Fibroblast of skin of right quadriceps (primary cell): ENCODE results near the gene VCP.
A peak's percentile ranks its signal among the peaks of the same experiment; 100 is the strongest.

Experiments
- DNase-seq: peaks from one replicate; pipeline ENCODE4 v3.0.0-alpha.2; 2013

The VCP gene

DNA sequence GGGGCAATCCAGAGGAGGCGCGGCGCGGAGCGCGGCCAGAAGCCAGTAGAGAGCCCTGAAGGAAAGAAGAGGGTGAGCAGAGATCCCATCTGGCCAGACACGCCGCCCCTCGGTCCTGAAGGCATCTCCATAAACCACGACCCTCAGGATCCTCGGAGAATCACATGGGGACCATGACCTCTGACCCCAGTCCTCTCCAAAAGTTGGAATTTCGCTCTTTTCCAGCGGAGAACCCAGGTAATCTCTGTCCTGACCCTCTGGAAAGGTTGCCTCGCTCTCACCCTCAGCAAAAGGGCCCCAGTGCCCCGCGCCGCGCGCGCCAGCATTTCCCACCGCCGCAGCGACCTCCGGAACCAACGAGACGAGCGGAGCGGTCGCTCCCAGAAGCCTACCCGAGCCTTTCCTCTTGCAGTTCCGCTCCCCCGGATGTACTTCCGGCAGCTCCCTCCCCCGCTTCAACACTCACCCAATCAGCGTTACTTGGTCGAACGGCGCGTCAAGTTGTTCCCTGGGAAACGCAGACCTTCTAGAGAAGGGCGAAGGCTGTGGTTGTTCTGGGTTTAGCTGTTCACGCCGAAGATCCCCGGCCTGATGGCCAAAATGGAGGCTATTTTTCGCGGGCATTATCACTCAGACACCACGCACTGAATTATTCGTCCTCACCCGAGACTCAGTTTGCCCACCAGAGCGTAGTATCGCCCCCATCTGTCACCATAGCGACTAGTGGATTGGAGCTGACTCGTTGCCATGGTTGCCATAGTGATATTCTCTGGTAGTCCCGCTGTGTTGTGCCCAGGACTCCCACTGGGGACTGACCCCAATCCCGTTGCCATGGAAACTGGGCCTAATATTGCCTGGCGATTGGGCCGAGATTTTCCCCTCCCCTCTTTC, 30.6 kb upstream of the VCP start, which contains the start of gene STOML2:
Gene STOML2 (minus strand): TSS at position 363 of the 891 bp plus-strand sequence. CDS start 37 bp downstream, at position 326.
- DNase-seq = peak; percentile 95

- DNase-seq = no peak
Measured at GRCh38 chr9:35102465-35102768, 30.0 kb upstream of the VCP start.

DNA sequence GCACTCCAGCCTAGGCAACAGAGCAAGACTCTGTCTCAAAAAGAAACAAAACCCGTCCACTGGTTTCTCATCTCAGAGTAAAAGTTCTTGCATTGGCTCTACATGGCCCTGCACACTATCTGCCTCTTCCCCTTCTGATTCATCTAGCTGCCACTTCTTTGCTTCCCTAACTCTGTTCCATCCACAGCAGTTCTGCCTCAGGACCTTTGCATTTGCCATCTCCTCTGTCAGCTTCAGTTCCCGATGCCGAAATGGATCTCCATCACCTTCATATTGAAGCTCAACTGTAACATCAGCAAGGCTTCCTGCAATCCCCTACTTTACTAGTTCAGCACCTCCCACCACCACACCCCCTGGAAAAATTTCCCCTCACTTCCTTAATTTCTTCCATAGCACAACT, 25.1 kb upstream of the VCP start:
- no peak for DNase-seq

GRCh38 chr9:35096035-35096849, 23.8 kb upstream of the VCP start, which contains the start of gene PIGO:
TSS of gene PIGO (minus strand) at chr9:35096591. CDS start at chr9:35095565, 1,026 bp downstream.
- peak; percentile 77 for DNase-seq

DNA sequence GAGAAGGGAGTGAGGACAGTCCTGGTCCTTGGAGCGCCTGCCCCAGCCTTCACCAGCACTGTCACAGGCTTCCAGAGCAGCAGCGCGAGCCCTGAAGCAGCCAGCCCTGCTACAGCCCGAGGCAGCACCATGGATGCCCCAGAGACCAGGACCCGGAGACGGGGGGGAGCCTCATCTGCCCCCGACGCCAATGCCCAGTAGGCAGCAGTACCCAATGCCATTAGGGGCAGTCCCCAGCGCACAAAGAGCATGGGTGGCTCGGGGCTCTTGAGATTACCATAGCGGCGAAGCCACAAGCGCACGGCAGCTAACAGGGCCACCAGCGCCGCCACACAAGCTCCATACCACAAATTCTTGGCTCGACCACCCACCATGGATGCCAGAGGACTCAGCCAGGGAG, 19.1 kb upstream of the VCP start:
- DNase-seq = no peak

DNA sequence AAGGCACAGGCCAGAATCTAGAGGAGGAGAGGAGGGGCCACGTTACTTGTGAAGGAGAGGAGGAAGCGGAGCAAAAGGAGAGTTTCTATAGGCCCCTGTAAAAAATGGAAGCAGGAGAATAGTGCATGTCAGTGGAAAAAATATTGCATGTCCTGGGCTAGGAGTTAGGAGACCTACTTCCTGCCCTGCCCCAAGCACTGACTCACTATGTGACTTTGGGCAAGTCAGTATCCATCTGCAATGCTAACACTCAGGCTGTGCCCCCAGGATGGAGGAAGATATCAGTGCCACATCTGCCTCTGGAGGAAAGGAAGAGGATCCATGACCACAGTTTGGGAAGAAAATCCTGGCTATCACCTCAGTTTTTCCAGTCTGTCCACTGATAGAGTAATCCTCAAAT, 17.0 kb upstream of the VCP start:
- DNase-seq = no peak

DNA sequence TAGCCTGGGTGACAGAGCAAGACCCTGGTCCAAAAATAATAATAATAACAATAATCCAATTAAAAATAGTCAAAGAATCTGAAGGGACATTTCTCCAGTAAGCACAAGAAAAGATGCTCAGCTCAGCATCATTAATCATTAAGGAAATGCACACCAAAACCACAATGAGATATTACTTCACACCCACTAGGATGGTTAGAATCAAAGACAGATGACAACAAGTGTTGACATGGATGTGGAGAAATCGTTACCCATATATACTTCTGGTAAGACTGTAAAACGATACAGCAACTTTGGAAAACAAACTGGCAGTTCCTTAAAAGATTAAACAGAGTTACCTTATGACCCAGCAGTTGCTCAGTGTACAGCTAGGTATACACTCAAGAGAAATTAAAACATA, 12.7 kb upstream of the VCP start:
- DNase-seq = no peak

DNA sequence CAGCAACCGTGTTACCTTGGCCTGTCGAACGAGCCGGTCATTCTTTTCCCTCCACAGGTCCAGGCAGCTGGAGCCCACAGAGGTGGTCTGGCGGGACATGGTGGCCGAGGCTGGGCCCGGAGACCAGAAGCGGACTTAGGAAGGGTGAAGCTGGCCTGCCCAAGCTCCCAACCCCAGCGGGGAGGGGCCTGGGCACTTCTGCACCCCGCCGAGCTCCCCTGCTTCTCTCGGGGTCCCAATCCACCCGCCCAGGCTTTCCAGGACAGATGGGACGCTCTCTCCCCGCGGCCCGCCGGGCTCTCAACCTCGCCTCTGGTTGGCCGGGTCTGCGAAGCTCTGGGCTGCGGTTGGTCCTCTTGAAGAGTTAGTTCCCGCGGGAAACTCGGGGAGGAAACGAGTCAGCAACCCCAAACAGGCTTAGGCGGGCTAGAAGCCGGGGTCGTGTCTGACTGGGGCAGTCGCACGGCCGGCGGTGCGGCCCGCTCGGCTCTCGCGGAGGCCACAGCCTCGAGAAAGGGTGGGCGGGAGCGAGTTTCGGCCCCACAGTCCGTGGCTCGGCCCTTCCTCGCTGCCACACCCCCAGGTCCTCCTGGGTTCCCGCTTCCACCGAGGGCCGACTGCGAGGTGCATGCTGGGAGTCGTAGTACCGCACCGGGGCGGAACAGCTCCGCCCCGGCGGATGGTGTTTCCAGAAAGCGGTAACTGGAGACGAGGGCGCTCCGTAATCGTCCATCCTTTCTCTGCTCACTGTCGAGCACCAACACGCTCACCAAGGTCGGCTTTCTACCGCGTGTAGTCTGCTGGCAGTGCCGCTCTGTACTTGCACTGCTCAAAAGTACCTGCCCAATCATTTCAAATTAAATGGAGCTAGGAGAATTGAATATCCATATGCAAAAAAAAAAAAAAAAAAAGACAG, 7.3 kb upstream of the VCP start, which contains the start of gene FANCG:
Gene FANCG (minus strand): TSS at position 517 of the 916 bp plus-strand sequence. CDS start 418 bp downstream, at position 99.
- peak; percentile 91 for DNase-seq

GRCh38 chr9:35079041-35079425, 6.6 kb upstream of the VCP start:
- no peak for DNase-seq

GRCh38 chr9:35078066-35078465, 5.6 kb upstream of the VCP start:
- no peak for DNase-seq

DNA sequence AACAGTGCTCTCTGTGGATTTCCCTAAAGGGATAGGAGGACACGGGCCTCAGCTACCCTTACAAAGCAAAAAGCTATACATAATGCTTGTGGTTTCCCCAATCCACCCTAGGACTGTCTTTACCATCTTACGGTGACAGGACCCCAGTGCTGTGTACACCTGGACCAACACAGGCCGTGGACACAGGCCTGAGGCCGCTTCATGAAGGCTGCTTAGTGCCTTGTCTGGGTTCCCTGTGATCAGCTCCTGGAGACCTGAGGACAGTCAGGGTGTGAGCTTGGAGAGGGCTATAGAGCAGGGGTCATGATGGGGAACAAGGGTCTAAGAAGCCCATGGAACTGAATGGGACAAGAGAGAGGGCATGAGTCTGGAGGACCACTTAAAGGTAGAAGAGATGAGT, 4.4 kb upstream of the VCP start:
- DNase-seq = no peak

- no peak for DNase-seq
Measured at GRCh38 chr9:35075358-35075757, 2.9 kb upstream of the VCP start.

DNA sequence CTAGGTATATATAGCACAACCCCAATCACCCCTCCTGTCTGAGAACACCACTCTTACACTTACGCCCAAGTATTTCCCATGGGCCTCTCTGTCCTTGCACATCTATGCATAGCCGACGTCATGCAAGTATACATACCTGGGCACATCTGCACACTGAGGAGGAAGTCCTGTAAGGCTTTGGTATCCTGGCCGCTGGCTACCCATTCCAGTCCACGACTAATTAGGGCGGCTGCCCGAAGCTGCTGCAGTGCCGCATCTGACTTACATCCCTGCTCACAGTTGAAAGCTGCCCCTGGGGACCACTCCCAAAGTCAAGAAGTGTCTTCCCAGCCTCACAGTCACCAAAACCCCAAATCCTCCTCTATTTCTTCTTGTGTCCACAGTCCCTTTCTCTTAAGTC, 2.4 kb upstream of the VCP start:
- no peak for DNase-seq

GRCh38 chr9:35074141-35074540, 1.7 kb upstream of the VCP start:
- DNase-seq = no peak

GRCh38 chr9:35073279-35073612, 821 bp upstream of the VCP start:
- DNase-seq = no peak

GRCh38 chr9:35071814-35072460, 488 bp downstream of the VCP start:
- peak; percentile 82 for DNase-seq

DNA sequence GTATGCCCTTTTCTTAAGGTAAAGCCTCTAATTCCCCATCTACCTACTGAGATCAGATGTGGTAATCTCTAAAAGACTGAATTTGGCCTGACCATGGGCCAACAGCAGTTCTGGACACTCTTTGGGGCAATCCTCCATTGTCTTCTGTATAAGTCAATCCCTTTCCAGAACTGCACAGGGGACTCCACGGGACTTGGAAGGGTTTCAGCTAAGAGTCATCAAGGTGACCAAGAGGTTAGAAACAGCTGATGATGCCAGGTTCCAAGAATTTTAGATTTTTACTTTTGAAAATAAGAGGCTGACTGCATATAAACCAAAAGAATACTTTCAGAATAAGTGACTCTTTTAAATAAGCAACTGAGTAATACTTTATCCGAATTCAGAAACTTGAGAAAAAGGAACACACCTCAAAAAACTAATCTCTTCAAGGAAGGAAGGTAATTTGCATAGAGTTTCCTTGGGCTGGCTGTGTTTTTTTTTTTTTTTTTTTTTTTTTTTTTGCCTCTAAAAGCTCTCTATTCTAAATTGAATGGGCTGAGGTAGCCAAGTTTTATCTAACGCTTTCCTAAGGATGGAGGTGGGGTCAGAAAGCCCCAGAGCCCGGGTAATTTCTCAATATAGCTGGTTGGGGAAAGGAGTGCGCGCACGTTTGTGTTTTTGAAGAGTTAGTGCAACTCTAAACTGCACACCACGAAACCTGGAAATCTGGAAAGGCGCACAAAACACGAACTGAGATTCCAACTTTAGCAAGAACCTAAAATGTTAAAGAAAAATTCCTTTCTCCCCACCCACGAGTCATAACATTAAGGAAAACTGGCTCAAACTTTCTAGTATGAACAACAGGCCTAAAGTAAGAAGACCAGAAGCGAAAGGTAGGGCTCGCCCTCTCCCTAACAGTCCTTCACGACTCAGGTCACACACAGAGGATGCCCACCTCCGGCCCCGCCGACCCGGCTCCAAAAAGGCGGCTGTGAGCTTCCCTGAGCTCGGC, 1.3 kb downstream of the VCP start:
- DNase-seq = peak; percentile 29

DNA sequence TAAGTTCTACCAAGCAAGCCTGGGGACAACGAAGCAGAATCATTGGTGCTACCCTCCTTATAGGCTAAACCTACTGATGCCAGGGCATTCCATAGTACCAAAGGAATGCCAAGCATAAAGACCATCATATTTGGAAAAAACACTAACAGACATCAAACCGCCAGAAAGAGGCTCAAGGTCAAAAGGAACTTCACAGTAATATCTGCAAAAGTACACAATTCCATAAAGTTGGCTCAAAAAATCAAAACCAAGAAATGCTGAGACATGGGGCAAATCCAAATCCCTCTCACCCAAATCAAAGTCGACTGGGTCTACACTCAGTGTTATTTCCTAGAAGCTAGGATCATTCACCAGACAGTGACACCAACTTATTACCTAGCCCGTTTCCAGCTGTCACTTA, 3.4 kb downstream of the VCP start:
- DNase-seq = no peak

DNA sequence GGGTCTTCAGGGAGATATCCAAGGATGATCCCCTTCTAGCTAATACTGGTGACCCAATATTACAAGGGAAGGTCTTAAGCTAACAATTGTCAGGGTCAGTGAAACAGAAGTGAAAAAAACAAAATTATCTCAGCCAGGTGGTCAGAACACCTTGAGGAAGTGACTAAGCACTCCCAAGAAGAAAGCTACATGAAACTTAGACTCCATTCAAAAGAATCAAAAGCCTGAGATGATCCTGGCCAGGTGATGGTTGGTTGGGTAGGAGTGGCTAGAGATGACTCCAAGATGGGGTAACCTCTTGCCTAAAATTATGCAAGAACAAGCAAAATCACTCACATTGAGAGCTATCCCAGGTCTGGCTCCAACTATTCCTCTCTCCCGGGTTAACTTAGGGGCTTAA, 5.4 kb downstream of the VCP start:
- DNase-seq = no peak

DNA sequence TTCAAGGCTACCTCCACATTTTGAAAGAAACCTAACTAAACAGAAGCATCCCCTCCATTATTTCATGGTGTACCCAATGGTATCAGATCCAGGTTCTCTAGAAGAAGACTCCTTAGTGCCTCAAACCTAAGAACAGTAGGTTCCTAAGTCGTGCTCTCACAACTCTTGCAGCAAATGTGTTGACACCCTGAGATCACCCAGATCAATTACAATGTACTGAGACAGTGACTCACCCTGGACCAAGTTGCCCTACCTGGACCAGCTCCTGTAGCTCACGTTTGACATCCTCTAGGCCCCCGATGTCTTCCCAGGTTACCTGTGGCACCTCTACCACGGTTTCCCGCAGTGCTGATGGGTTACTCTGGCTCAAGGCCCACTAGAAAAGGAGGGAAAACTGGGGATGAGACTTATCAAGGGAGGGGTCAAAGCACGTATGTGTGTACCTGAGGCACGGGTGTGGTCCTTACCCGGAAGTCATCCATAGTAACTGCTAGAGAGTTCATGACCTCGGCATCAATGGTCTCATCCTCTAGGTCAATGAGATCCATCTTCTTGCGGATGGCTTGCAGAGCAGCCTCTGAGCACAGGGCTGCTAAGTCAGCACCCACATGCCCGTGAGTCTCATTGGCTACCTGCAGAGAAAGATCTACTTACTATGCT, 11.7 kb downstream of the VCP start:
- DNase-seq = no peak

GRCh38 chr9:35059438-35059837, 13.0 kb downstream of the VCP start:
- no peak for DNase-seq
